Measurements from ENCODE around the gene DNAI1. TPM values are rescaled to one million over a fixed set of nuclear protein-coding genes. Genes with fewer than 3 reads are reported as not detected.

DNAI1 gene
- polyA plus RNA-seq, 1 of the 3 experiments (the other 2 are of a cell fraction), result 0.46 TPM

DNA sequence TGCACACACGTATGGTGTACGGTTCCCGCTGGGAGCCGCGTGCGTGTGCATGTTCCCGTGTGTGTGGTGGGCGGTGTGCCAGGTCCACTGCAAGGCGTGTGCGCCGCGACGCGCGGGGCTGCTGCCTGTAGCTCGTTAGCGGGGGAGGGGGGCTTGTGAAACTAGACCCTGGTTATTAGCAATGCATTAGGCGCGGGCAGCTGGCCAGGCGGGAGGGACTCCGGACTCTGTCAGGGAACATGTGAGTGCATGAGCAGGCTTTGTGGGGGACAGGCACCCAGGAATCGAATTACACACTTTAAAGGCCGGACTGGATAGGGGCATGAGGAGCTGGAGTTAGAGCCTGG is 96.4 kb downstream of the DNAI1 start:
- Histone ChIP-seq H3K36me3 (replicated peaks in 1 of 2; ENCODE audit: control insufficient read depth in 1 of 2, insufficient read depth in 2 of 2, low read length in 1 of 2) (no peaks in the 10 kb centered on the region), H2AFZ (ENCODE audit: low read depth) (no peak overlapping the region), H3K27me3 (ENCODE audit: insufficient read depth) (no peaks in the 10 kb centered on the region; the same call in 1 of the 2 replicates), H3K9ac (no peak overlapping the region), H3K4me2 (no peak overlapping the region), H3F3A (replicated peaks; ENCODE audit: insufficient read depth) (no peaks in the 10 kb centered on the region), H3K9me3 (no peaks in the 10 kb centered on the region), H3K79me2 (ENCODE audit: insufficient read depth) (no peaks in the 10 kb centered on the region), H4K20me1 (ENCODE audit: insufficient read depth) (no peaks in the 10 kb centered on the region), H3K4me1 (ENCODE audit: control insufficient read depth in 1 of 2, insufficient read depth in 2 of 2, low read depth in 1 of 2, low read length in 1 of 2) (peaks cover 0 to 79% of the 10 kb centered on the region in 2 experiments; a peak in 1 of 4 replicates), H3K27ac (ENCODE audit: low read depth in 2 of 2, low read length in 1 of 2) (peak overlapping the region in 1 of 2 experiments; percentile 91; a peak in 2 of 4 replicates), H3K9me2 (no peaks in the 10 kb centered on the region), H3K4me3 (ENCODE audit: low read depth in 2 of 2, low read length in 1 of 2) (no peak overlapping the region)
- DNase-seq, result peak; percentile 83
- peak in 1 of 2 experiments; percentile 39; a peak in 1 of 4 replicates for TF ChIP-seq EP300 (IDR thresholded peaks at IDR 0.05; ENCODE audit: borderline replicate concordance in 1 of 2, low read depth in 1 of 2, low read length in 1 of 2)
- TF ChIP-seq, protein P1, sequence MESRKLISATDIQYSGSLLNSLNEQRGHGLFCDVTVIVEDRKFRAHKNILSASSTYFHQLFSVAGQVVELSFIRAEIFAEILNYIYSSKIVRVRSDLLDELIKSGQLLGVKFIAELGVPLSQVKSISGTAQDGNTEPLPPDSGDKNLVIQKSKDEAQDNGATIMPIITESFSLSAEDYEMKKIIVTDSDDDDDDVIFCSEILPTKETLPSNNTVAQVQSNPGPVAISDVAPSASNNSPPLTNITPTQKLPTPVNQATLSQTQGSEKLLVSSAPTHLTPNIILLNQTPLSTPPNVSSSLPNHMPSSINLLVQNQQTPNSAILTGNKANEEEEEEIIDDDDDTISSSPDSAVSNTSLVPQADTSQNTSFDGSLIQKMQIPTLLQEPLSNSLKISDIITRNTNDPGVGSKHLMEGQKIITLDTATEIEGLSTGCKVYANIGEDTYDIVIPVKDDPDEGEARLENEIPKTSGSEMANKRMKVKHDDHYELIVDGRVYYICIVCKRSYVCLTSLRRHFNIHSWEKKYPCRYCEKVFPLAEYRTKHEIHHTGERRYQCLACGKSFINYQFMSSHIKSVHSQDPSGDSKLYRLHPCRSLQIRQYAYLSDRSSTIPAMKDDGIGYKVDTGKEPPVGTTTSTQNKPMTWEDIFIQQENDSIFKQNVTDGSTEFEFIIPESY (IDR thresholded peaks at IDR 0.05; ENCODE audit: borderline replicate concordance, low read depth), result no peak
- no peak for TF ChIP-seq RCOR1 (IDR thresholded peaks at IDR 0.05; ENCODE audit: low read length)
- TF ChIP-seq USF2 (IDR thresholded peaks at IDR 0.05; ENCODE audit: borderline replicate concordance, low read depth, low read length), result no peak
- no peak for TF ChIP-seq REST (IDR thresholded peaks at IDR 0.05; ENCODE audit: low read depth, low read length)
- TF ChIP-seq RAD21 (IDR thresholded peaks at IDR 0.05; ENCODE audit: low read length), result no peak
- TF ChIP-seq CHD2 (IDR thresholded peaks at IDR 0.05; ENCODE audit: low read length, partially characterized antibody), result peak; percentile 48
- no peak for TF ChIP-seq TCF12 (IDR thresholded peaks at IDR 0.05)
- TF ChIP-seq FOXJ3 (CRISPR knock-in tag; IDR thresholded peaks at IDR 0.05), result 0 out of 2 replicates have a peak, but pooled peaks have one; percentile 35
- TF ChIP-seq MXI1 (IDR thresholded peaks at IDR 0.05; ENCODE audit: low read depth, low read length), result peak; percentile 72
- CTCF ChIA-PET, result interaction anchor here (0.6 to 18.0 kb wide), 11 partner anchors 9 to 222 kb away, joined by 3 to 507 read pairs (median 4); partner anchors contain the start of gene CNTFR
- WGBS (ENCODE audit: low lambda C conversion rate), result 51% methylated on average over 21 of the region's 23 CpGs
- POLR2A ChIA-PET, result interaction anchor here (0.9 to 2.3 kb wide), 5 partner anchors 15 to 37 kb away, joined by 3 to 10 read pairs (median 4); no protein-coding TSS in a partner anchor
